GM21360 (cell line): ENCODE results near the gene NAP1L4.

ENCODE experiments used
- ATAC-seq: cut with Tn5 transposase; IDR thresholded peaks from one replicate; pipeline ENCODE4 v1.9.1; 2021; ENCODE audit warnings: mild to moderate bottlenecking, moderate library complexity; ENCODE audit not compliant: unreplicated experiment

Gene NAP1L4, protein sequence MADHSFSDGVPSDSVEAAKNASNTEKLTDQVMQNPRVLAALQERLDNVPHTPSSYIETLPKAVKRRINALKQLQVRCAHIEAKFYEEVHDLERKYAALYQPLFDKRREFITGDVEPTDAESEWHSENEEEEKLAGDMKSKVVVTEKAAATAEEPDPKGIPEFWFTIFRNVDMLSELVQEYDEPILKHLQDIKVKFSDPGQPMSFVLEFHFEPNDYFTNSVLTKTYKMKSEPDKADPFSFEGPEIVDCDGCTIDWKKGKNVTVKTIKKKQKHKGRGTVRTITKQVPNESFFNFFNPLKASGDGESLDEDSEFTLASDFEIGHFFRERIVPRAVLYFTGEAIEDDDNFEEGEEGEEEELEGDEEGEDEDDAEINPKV

DNA sequence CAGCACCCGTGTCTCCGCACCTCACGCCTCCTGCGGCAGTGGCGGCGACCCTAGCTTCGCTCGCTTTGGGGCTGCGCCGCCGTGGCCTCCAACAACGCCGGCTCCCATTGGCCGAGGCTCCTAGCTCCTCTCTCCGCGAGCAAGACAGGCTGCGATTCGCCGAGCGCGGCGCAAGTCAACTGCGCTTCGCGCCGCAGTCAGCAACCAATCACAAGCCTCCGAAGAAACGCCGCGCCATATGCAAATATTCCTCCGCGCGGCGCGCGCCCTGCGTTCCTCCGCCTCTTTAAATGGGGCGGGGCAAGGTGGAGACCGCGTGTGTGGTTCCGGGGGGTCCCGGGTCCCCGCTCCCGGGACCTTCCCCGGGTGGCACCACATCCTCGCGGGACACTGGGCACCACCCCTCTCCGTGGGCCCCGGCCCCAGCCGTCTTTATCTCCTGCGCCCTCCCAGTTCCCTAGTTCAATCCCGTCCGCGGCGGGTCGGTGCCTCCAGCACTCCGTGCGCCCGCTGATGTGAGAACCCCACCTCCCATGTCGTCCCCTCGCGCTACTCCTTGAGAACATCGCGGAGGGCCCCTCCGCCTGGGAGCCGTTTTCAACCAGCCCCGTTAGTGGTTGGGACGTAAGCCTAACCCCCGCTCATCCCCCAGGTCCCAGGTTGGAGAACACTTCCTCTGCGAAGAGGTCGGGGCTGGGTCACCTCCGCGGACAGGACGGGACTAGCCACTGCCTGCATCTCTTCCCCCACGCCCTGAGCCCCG lies at the start of gene NAP1L4:
Gene NAP1L4, minus strand, starts transcription at position 96 of the 763 bp plus-strand sequence. CDS start 13,109 bp downstream, outside the sequence.
- ATAC-seq = peak; percentile 84

DNA sequence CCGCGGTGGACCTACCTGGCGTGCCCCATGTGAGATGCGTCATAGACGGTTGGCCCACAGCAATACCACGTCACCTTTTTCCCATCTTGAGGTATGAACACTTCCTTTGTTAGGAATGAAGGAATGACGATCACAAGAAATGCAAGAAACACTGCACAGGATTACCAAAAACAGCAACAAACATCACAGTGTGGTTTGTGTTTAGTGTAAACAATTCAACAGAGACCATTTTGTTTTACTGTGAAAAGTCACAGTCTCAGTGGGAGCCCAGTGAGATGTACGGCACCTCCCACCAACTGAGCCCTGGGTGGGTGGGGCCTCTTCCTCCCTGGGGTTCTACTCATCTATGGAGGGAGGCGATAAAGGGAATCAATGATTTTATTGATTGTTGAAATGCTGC lies 48.8 kb upstream of the NAP1L4 start:
- no peak for ATAC-seq

DNA sequence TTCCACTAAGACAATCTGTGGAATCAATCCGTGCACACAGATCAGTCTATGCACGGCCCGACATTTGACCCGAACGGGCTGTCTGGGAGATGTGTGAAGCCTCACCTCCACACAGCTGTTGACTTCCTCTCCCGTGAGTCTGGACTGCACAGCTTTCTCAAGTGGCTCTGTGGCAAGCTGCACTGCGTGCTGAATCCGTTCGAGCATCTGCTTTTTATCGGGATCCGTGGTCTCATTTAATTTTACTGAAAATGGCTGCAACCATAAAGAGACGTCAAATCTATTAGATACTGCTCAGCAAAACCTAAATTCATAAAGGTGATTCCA lies 45.8 kb upstream of the NAP1L4 start:
- ATAC-seq = no peak

DNA sequence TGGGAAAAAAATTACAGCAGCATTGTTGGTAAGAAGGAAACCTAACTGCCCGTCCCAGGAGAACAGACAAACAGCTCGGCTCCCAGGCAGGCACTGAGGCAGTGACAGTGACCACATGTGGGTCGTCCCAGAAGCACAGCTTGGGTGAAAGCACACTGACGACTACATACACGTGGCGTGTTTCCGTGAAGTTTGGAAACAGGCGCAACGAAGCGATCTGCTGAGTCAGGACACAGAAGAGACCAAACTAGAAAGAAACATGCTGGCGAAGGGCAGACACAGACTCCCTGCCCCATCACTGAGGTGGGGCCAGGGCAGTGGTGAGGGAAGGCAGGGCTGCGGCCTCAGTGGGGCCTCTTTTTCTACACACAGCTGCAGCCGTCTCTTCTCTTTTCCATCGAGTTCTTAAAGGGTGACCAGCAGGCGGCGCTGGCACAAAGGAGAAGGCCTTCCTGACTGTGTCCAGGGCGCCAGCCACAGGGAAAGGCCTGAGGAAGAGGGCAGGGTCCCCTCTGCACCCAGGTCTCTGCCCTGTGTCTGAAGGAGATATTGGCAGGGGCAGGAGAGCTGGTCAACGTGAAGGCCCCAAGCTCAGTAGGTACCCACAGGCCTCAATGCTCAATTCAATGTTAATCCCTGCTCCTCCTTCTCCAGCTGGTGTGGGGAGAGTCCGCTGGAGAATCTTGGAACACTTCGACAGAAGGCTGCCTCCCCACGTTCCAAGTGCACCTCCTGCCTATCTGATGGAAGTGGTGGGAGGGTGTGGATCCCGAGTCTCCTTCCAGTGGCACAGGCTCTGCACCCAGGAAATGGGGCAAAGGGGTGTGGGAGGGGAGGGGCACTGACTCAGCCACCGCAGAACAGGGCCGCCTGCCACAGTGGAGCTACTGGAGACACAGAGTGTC lies 45.2 kb upstream of the NAP1L4 start:
- no peak for ATAC-seq

DNA sequence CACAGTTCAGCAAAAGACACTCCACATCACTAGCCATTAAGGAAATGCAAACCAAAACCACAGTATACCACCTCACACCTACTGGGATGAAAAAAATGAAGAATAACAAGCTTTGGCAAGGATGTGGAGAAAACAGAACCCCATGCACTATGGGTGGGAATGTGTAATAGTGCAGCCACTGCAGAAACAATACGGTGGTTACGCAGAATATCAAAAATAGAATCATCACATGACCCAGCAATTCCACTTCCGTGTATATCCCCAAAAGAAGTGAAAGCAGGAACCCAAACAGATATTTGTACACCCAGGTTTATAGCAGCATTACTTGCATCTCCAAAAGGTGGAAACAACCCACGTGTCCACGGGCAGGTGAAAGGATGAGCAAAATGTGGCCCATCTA lies 44.3 kb upstream of the NAP1L4 start:
- no peak for ATAC-seq

DNA sequence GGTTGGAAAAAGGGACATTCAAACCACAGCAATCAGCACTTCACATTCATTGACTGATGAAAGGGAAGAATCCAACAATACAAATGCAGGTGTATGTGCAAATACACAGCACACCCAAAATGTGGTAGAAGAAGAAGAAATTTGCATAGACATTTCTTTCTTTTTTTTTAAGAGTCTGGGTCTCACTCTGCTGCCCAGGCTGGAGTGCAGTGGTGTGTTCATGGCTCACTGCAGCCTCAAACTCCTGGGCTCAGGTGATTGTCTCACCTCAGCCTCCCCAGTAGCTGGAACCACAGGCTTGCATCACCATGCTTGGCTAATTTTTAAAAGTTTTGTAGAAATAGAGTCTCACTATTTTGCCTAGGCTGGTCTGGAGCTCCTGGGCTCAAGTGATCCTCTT lies 43.2 kb upstream of the NAP1L4 start:
- no peak for ATAC-seq

DNA sequence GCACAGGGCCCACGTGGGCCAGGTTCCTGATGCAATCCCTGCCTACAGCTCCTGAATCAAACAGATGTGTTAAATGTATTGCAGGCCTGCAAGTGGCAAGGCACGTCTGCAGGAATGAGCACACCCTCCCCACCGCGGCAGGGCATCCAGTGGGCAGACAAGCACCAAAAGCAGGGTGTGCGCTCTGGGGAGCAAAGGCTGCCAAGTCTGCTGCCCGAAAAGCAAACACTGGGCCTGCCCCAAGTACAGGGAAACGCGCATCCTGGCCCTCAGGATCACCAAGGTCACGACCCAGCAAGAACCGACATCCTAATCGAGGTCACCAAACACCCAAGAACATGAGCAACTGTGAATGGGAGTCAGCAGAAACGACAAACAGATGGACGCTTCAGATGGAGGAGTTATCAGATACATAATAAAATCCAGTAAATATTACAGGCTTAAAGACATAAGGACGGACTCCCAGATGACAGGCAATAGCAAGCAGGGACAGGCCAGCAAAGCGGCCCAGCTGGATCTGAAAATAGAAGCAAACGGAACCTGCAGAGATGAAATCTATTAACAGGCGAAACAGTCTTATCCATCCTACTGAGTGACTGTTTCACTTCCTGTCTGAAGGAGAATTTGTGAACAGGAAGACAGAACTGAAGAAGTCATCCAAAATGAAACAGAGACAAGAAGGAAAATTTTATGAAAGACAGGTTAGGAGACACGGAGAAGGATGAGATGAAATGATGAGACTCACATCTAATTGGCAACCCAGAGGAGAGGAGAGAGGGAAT lies 38.4 kb upstream of the NAP1L4 start:
- no peak for ATAC-seq

DNA sequence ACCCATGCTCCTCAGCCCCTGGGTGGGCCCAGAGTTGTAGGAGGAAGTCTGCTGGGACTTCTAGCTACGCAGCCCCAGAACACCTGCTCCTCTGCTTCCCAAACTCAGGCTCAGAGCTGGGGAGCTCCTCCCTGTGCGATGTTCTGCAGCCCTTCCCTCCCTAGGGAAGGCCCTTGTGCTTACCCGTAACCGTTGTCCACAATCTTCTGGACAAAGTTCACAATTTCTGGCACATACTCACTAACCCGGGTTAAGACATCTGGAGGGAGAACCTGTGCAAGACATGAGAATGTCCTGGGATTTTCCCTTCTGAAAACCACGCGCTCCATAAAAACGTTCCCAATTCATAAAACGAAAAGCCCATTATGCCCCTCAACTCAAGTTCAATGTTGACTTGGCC lies 36.7 kb upstream of the NAP1L4 start:
- no peak for ATAC-seq

DNA sequence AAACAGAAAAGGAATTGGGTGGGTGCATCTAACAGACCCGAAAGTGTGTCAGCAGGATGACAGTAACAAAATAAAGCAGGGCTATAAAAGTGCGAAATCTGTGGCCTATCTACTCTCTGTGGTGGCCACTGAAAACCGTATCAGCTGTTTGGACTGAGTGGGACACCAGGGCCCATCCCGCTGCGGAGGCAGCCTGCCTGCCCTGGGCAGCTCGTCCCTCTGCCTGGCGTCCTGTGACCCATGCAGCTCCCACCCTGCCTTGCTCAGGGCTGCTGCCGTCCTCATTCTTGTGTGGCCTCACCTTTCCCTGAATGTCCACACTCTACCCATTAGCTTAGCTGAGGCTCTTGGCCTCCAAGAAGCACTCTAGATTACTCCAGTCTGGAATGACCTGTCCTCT lies 34.7 kb upstream of the NAP1L4 start:
- ATAC-seq = no peak

DNA sequence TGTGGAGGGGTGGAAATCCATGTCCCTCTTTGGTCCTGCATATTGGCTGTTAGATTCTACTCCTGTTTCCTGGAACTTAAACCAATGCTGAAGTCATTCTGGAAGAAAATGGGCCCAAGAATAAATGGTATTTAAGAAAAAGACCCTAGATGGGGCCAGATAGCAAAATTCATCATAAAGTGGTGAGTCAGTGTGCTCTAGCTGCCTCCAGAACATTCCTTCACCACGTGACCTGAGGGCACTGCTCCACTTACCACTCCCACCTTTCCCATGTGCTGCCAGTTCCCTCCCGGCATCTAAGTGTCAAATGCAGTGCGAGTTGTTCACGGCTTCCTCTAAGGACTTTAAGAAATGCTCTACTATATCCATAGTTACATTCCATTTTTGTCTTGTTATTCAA lies 30.9 kb upstream of the NAP1L4 start:
- no peak for ATAC-seq

DNA sequence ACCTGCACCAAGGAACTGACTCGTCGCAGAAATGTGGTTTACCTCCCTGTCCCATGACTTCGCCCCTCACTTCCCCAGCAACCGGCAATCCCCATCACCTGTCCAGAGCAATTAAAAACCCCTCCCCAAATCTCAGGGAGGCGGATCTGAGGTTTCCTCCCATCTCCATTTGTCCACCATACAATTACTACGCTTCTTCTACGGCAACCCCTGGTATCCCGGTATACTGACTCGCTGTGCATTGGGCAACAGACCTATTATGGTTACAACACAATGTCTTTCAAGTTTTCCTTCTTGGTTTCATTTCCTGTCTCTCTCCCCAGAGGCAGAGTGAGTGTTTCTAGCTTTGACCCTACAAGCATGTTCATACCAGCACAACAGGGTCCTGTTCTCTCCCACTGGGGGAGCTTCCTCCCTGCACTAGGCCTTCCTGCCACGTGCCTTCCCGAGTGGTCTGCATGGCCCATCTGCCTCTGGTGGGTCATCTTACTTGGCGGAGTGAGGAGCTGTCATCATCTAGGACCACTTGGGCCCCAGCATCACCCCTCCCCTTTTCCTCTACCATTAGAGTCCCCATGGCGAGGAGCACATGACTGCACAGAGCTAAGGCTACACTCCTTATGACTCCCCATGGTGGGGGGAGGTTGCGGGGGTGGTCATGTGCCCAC lies 30.3 kb upstream of the NAP1L4 start:
- no peak for ATAC-seq

DNA sequence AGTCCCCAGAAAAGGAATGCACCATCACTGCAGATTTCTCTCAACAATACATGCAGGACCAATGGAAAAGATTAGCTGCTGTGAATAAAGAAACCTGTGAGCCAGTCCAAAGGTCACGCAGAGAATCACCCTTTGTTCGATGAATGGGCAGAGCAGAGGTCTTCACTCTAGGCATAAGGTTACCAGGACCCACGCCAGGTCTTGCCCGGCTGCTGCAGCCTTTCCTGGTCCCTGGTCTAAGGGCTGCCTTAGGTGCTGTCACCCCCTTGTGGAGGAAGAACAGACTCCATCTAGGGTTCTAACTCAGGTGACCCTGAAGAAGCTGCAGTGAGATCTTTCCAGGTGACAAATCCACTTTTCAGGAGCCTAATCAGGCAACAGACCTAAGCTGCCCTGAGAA lies 29.0 kb upstream of the NAP1L4 start:
- no peak for ATAC-seq

DNA sequence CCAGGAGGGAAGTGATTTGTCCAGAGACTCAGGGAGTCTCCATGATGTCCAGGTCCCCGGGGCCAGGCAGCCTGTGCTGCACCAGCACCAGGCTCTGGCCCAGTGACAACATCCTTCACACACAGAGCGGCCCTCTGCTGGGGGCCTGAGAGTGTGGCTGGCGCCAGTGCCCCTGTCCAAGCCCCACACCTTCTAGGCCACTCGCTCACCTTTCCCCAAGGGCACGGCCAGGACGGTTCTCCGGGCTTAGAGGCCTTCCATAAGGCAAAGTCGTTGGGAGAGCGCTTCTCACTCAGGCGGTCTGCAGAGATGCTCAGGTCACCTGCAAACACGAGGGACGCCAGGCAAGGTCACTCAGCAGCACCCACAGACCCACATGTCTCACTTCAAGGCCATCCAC lies 27.9 kb upstream of the NAP1L4 start:
- no peak for ATAC-seq

DNA sequence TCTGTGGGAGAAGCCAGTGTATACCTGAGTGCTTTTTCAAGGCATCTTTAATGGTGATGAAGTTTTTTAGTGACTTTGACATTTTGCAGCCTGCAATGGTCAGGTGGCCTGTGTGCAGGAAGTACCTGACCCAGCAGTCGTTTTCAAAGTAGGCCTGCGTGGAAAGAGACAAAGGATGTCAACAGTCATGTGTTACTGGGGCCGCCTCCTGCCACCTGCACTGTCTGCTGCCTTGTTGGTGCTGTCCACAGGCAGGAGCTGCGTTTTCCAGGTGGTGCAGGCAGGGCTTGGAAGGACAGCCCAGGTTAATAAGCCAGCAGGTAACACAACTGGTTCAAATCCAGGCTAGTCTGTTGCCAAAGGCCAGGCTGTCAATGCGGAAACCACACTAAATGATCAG lies 26.5 kb upstream of the NAP1L4 start:
- ATAC-seq = no peak

DNA sequence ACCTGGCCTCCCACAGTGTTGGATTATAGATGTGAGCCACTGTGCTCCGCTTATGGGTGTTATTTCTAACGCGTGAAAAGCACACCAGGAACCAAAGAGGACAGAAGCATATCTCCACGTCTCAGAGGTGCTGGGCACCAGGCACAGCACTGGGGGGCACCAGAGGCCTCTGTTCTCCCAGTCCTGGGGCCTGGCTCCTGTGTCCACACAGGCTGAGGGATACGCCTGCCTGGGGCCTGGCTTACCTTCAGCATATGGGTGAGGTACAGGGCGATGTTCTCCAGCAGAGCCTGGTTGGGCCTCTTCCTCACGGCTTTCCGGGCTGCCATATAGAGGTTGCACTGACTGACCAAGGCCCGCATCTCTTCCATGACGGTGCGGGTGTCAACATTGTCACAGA lies 24.7 kb upstream of the NAP1L4 start:
- ATAC-seq = no peak

DNA sequence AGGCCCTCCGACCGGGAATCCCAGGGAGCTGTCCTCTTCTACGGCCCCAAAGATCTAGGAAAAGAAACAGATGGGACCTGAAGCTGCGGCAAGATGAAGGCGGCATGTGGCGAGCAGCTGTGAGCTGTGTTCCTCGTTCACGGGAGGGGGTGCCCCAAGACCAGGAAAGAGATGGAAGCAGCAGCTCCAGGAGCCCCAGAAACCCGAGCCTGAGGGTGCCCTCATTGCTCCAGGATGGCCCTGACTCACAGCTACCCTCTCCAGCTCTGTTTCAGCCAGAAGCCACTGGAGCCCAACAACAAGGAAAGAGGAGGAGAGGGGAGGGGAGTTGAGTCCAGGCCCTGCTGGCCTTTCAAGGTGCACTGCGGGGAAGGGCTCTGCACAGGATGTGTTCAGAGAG lies 23.7 kb upstream of the NAP1L4 start:
- ATAC-seq = no peak

DNA sequence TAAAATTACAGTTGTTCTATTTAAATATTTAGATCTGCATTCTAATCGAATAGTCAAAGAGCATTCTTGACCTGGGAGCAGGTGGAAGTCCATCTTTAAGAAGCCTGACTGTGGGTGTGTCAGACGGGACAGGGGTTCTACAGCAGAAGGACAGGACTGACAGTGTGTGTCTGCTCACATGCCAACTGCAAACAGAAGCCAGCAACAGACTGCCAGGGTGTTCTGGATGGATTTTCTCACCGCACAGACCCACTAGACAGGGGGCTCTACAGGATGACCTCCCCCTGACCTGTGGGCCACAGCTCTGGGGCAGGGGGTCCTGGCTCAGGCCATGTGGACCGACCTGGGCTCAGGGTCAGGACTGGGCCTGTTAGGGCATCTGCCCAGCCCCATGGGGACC lies 22.8 kb upstream of the NAP1L4 start:
- no peak for ATAC-seq

DNA sequence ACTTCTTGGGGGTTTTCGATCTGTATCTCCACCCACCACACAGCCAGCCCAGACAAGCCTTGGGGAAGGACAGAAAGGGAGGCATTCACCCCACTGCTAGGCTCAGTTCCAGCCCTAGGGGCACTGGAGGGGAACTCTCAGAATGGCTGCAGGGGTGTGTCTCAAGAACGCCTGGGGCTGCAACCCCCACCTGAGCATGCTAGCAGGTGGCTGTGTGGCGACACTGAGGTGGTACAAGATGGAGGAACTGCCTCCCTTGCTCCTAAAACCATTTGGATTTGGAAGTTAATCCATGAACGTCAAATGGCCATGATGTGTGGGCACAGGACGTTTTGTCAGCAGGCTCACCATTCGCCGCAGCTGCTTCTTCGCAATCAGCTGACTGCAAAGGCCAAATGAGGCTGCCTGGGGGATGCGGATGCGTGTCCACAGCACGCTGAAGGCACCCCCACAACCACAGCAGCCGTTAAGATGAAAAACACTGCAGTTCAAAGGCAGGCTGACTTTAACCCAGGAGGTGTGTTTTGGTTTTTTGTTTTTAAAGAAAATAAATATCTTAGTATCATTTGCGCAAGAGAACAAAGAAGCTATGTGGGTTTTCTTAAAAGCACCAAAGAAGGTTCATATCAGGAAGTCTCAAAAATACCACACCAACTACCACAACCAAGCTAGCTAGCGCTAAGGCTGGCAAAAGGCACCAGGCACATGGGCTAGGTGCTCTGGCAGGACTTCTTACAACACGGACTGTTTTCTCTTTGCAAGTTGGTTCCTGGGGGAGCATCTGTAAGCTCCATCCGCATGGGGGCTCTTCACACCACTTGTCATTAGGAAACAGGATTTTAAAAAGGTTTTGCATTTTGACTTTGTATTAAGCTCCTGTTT lies 22.2 kb upstream of the NAP1L4 start:
- ATAC-seq = no peak
